ENCODE data around the gene OPCML.
"Not testable (repeated sequence)": the region's sequence is repeated elsewhere in the genome, so short reads cannot be mapped to it uniquely, and the experiment has no call there.

Gene OPCML

GRCh38 chr11:132370114-132370513 is 1162.2 kb downstream of the OPCML start:
- DNase-seq, result not testable (repeated sequence)

- no peak for DNase-seq
Measured at GRCh38 chr11:132367293-132367692, 1165.0 kb downstream of the OPCML start.

GRCh38 chr11:132365650-132366049 is 1166.7 kb downstream of the OPCML start:
- DNase-seq, result no peak

Measured in CD4-positive, alpha-beta T cell treated with Interferon alpha-2 for 1 hour (primary cell).